K562 (cell line): ENCODE results near the gene HRH1. TPM values are rescaled to one million over a fixed set of nuclear protein-coding genes. Genes with fewer than 3 reads are reported as not detected.

ENCODE experiments used
- KAT7 ChIP-seq: sonication (generic); formaldehyde crosslinking; IDR thresholded peaks from 2 replicates; pipeline ENCODE4 v1.8.0; 2022; ENCODE audit warnings: missing genetic modification reagents, mild to moderate bottlenecking, borderline replicate concordance
- NONO ChIP-seq, 2 experiments: fragments of 200-400 bp in 1 of 2; fragments of 450-650 bp in 1 of 2; formaldehyde crosslinking in 1 of 2; IDR thresholded peaks; 2 replicates each; pipeline ENCODE4 v1.6.1; 2017; ENCODE audit warnings: low read depth in 2 of 2, mild to moderate bottlenecking in 2 of 2, moderate library complexity in 2 of 2, low read length in 1 of 2
- NRF1 ChIP-seq, 2 experiments: fragments of 450-650 bp; IDR thresholded peaks in 1 of 2; conservative IDR thresholded peaks in 1 of 2; 2 replicates each; pipeline ENCODE4 v1.6.1; 2014; ENCODE audit warnings: mild to moderate bottlenecking in 2 of 2
- POLR2AphosphoS5 ChIP-seq: IDR thresholded peaks from 2 replicates; pipeline ENCODE4 v1.6.1; 2011; ENCODE audit warnings: mild to moderate bottlenecking, low read depth, low read length, moderate library complexity; ENCODE audit not compliant: control insufficient read depth, insufficient read depth
- RAD51 ChIP-seq: fragments of 450-650 bp; IDR thresholded peaks from 2 replicates; pipeline ENCODE4 v1.7.1; 2016; ENCODE audit warnings: low read depth, mild to moderate bottlenecking, borderline replicate concordance
- REST ChIP-seq, 2 experiments: fragments of 450-650 bp; formaldehyde crosslinking in 1 of 2; IDR thresholded peaks; 2 replicates each; pipeline versions ENCODE4 v1.4.0 to v1.6.1; 2014 to 2020; ENCODE audit warnings: mild to moderate bottlenecking in 2 of 2, borderline replicate concordance in 1 of 2, low read depth in 1 of 2
- THAP12 ChIP-seq: fragments of 250-450 bp; sonication (Bioruptor Pico); IDR thresholded peaks from 2 replicates; pipeline ENCODE4 v1.9.0; 2021; ENCODE audit warnings: mild to moderate bottlenecking, inconsistent platforms
- U2AF2 ChIP-seq: fragments of 200-400 bp; formaldehyde crosslinking; optimal IDR thresholded peaks from 2 replicates; pipeline ENCODE3; 2017; ENCODE audit warnings: low read depth, mild to moderate bottlenecking, low read length
- ZBTB11 ChIP-seq, 3 experiments: fragments of 200-800 bp in 1 of 3; fragments of 250-450 bp in 1 of 3; fragments of 450-650 bp in 1 of 3; sonication (Bioruptor Pico) in 1 of 3; sonication (Bioruptor generic) in 1 of 3; formaldehyde crosslinking in 1 of 3; IDR thresholded peaks; 2 replicates each; pipeline versions ENCODE4 v1.6.1 to v1.8.0; 2016 to 2022; ENCODE audit warnings: mild to moderate bottlenecking in 2 of 3, missing genetic modification characterization in 2 of 3, missing compliant biosample characterization in 1 of 3, moderate library complexity in 1 of 3
- ZNF436 ChIP-seq: fragments of 250-450, 450-650 bp; sonication (Bioruptor Pico); formaldehyde crosslinking; IDR thresholded peaks from 2 replicates; pipeline ENCODE4 v1.7.0; 2020; ENCODE audit warnings: mild to moderate bottlenecking
- polyA plus RNA-seq, 8 experiments: library from polyadenylated mRNA; depleted of rRNA in 4 of 8; stranded (reverse) in 5 of 8; unstranded in 3 of 8; fragments of >200 nt; fragmentation: Nextera tagmentation in 2 of 8; fragmentation: Illumina TruSeq in 1 of 8; extraction: Ambion mirVana in 2 of 8; extraction: Trizol in 1 of 8; gene quantifications; 2 replicates each; pipeline versions ENCODE4 v1.2.1 to v1.2.3, GENCODE V29; 2011 to 2014; ENCODE audit warnings: inconsistent platforms in 1 of 8, missing spikeins in 1 of 8
- total RNA-seq, 7 experiments: library from RNA; depleted of rRNA in 6 of 7; stranded (reverse); fragments of >200 nt in 6 of 7; fragmentation: Illumina TruSeq in 2 of 7; extraction: Trizol in 2 of 7; gene quantifications; 2 replicates each; pipeline versions ENCODE4 v1.2.1 to v1.2.3, GENCODE V29; 2011 to 2021; ENCODE audit warnings: low replicate concordance in 1 of 7

HRH1 gene
- total and polyA plus RNA-seq, 9 of the 15 experiments (the other 6 are each of a cell fraction or from before 2014, with no cell fraction given): 0.03 to 0.15 (median 0.06) TPM; not detected in 1

GRCh38 chr3:11271986-11272904 lies 118.0 kb downstream of the HRH1 start, which contains the start of gene ATG7 (continued):
- TF ChIP-seq REST (IDR thresholded peaks at IDR 0.05; ENCODE audit: borderline replicate concordance) (no peak), REST (CRISPR knock-in tag; IDR thresholded peaks at IDR 0.05; ENCODE audit: low read depth) (peak; percentile 38; the same call in 1 of the 2 replicates), THAP12 (CRISPR knock-in tag) (peak; percentile 92), KAT7 (peak; percentile 68; the same call in 1 of the 2 replicates), U2AF2 (no peak), ZBTB11 (CRISPR knock-in tag; IDR thresholded peaks at IDR 0.05) (peak in 1 of 3 experiments; percentile 66; a peak in 2 of 6 replicates), ZNF436 (CRISPR knock-in tag) (no peak), NONO (IDR thresholded peaks at IDR 0.05; ENCODE audit: low read depth in 2 of 2, low read length in 1 of 2) (peak in 1 of 2 experiments; percentile 81; a peak in 2 of 4 replicates), POLR2AphosphoS5 (peak; percentile 93; the same call in 1 of the 2 replicates), NRF1 (conservative IDR thresholded peaks at IDR 0.05 in 1 of 2, IDR thresholded peaks at IDR 0.05 in 1 of 2) (peak; percentile 98), RAD51 (no peak)
